Measurements from ENCODE around the gene TLL2.

Gene TLL2

DNA sequence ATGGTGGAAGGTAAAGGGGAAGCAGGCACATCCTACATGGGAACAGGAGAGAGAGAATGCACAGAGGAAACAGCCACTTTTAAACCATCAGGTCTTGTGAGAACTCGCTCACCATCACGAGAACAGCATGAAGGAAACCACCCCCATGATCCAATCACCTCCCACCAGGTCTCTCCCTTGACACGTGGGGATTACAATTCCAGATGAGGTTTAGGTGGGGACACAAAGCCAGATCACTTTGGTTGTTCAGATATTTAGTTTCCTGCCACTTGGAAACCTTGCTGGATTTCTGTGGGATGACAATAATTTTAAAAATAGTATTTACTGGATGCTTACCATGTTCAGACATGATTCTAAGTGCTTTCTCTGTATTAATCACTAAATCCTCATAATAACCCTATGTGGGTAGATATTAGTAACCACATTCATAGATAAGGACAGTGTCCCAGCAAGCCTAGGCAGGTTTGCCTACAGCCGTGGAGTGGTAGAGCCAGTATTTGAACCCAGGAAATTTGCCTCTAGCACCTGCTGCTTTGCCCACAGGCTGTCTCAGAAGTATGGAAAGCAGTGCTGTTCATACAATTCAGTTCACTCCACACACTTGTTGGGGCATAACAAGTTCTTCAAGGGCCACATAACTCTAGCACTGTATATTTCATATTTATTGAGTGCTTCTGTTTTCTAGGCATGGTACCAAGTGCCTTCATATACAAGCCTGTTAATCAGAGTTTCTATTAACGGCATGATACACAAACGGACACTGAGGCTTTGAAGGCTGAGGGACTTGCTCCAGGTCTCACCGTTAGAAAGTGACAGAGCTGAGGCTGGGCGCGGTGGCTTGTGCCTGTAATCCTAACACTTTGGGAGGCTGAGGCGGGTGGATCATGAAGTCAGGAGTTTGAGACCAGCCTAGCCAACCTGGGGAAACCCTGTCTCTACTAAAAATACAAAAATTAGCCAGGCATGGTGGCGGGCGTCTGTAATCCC is 8.3 kb downstream of the TLL2 start:
- DNase-seq = no peak

DNA sequence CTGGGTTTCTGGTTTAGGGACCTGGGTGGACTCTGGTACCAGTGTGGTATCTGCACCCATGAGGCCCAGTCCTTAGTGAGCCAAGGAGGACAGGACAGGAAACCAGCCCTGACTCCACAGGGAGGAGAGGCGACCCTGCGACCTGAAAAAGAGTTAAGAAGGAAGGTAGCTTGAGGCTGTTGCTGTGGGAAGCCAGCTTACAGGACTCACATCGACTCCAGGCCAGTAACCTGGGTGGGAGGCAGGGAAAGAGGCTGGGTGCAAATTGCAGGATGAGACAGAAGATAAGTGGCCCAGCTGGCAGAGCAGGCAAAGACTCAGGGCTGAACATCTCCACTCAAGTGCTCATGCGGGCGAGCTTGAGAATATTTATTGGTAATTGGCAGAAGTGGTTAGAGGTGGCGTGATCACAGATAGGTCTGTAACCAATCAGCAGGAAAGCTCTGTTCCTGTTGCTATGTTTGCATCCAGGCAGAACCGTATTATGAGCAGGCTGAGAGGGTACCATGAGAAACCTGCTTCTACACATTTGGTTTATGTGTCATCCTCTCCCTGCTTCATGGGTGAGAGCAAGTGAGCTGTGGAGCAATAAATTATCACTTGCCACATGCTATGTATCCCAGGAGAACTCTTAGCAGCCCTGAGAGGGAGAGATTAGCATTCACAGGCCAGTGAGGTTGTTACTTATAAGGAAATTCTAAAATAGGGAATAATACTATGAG is 11.0 kb downstream of the TLL2 start:
- no peak for DNase-seq

DNA sequence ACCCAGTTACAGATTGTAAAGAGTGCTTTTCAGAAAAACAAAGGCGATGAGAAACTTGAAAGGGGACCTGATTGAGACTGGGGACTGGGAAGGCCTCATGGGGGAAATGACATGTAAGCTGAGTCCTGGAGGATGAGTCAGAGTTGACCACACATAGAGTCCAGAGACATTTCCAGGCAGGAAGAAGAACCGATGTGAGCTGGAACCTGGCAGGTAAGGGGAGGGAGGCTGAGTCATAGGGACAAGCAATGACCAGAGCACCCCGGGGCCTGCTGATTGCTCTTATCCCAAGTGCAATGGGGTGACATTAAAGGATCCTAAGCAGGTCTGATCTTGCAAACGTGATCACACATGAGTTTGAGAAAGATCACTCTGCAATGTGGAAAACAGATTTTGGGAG is 11.7 kb downstream of the TLL2 start:
- DNase-seq = no peak

DNA sequence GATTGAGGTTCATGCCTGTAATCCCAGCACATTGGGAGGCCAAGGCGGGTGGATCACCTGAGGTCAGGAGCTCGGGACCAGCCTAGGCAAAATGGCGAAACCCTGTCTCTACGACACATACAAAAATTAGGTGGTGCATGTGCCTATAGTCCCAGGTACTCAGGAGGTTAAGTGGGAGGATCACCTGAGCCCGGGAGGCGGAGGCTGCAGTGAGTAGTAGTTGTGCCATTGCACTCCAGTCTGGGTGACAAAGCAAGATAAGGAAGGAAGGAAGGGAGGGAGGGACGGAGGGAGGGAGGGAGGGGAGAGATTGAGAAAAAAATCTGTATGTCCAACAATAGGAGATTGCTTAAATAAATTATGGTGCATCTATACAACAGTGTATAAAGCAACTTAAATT is 13.2 kb downstream of the TLL2 start:
- DNase-seq = no peak

DNA sequence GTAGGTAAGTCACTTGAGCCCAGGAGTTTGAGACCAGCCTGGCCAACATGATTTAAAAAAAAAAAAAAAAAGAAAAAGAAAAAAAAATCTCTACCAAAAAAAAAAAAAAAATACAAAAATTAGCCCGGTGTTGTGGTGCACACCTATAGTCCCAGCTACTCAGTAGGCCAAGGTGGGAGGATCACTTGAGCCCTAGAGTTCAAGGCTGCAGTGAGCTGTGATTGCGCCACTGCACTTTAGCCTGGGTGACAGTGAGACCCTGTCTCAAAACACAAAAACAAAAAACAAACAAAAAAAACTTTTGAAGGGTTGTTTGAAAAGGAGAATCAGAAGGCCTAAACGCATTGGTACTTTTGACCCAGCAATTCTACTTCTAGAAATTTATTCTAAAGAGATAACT is 13.7 kb downstream of the TLL2 start:
- no peak for DNase-seq

DNA sequence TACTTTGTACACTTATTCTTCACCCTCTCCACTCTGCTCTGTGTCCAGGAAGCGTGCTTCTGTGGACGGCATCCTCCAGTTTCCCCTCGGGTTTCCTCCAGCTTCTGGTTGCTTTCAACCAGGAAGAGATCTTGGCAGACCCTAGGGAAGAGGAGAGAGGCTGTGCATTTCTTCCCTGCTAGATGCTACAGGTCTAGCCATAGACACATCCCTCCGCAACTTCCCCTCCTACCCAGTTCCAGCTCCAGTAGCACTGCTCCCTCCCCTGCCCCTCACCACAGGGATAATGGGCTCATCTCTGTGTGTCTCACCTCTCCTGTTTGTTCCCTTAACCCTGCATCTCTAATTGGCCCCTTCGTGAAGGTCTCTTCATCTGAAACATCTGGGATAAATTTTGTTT is 16.3 kb downstream of the TLL2 start:
- no peak for DNase-seq

DNA sequence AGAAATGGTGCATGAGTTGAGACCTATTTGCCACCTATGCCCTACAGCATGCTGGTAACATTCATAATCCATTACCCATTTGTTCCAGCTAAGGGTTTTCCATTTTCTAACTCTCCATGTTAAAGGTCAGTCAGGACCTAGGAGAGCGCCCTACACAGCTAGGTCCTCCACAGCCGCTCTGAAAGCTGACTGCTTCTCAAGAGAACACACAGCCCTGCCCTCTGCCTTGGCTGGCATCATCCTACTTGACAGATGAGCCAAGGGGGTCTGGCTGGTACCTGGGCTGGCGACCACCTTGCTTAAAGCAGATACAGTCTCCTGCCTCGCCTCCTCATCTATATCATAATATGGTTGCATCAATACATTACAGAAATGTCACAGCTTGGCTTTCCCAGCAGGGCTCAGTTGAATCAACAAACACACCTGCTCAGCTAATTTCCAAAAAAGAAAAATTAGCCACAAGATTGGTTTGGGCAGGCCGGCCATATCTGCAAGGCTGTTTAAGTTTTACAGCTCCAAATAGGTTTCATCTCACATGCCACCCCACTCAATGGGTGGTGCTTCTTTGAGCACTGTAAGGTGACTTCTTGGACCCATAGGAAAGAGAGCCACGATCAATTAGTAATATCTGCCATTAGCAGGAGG is 17.3 kb downstream of the TLL2 start:
- DNase-seq = no peak

DNA sequence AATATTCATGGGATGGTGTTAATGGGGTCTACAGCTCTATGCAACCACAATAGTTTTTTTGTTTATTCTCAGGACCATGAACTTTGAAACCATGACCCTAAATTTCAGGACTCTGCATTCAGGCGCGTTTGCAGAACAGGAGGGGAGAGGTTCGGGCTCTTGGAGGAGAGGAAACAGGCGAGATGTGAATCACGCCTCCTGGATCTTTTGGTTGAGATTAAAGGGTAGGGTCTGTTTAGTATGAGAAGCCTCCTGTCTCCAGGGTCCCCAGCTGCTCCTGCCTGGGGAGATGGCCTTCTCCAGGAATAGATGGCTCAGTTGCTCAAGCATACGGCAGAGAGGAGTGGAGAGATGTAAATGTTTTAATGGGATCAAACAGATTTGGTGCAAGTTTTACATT is 18.2 kb downstream of the TLL2 start:
- DNase-seq = no peak

DNA sequence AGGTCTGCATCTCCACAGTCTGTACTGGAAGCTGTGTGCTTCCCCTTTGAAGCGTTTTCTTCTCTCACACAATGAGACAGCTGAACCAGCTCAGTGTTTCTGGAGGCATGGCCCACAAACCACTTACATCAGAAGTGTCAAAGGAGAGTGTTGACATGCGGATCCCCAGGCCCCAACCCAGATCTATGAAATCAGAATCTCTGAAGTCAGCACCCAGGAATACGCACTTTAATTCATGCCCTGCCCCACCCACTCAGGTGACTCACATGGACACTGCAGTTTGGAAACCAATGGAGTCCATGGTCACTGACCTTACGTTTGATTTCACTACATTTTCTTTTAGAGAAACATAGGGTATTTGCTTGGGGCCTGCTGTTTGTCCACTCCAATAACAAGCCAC is 19.0 kb downstream of the TLL2 start:
- no peak for DNase-seq

DNA sequence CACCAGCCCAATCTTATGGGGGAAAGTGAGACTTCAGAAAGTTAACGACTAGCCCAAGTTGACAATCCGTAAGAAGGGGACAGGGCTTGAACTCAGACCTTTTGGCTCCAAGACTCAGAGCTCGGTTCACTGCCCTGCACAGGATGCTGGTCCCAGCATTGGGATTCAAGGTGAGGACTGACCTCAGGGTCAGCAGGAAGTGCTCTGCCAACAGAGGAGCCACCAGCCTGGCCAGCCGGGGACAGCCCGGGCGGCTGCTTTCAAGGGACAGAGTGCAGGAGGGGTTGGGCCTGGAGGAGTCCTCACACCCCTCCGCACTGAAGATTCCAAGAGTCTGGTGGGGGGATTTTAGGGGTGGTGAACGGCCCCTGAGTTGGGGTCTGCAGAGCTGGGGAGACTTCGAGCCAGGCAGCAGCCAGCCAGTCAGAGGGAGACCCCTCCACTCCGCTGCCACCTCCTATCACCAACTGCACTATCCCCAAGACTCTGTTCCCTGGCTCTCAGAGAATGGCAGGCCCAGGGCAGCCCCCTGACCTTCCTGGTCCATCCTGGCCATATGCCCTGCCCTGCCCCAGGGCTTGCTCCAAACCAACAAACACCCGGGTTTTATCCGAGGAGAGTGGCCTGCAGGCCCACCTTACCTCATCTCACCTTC is 19.7 kb downstream of the TLL2 start:
- DNase-seq = no peak

DNA sequence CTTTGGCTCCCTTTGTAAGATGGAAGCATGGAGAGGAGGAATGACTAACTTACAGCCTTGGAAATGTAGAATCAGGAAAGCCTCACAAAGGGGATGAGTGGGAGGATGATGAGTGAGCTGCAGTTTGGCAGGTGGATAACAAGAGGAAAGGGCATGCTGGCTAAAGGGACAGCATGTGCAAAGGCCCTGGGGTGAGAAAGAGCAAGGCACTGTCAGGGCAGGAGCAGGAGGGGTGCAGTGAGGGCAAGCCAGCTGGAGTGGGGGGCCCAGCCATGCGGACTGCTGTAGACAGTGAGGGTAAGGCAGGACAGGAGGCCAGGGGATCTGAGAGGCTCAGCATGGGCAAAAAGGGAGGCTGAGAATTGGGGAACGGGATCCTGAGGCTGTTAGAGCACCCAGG is 20.5 kb downstream of the TLL2 start:
- DNase-seq = no peak

DNA sequence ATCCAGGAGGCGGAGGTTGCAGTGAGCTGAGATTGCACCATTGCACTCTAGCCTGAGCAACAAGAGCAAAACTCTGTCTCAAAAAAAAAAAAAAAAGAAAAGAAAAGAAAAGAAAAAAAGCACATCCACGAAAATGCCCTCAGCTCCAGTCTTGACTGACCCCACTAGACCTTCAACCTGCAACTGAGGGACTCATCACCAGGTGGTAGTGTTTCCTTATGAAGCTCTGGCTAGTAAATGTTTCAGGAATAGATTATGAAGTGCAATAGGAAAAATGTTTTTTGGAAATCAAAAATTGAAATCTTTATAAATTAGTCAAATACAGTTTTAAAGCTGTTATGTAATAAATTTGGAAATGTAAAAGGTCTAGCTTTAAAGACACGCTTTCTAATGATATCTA is 22.4 kb downstream of the TLL2 start:
- no peak for DNase-seq

DNA sequence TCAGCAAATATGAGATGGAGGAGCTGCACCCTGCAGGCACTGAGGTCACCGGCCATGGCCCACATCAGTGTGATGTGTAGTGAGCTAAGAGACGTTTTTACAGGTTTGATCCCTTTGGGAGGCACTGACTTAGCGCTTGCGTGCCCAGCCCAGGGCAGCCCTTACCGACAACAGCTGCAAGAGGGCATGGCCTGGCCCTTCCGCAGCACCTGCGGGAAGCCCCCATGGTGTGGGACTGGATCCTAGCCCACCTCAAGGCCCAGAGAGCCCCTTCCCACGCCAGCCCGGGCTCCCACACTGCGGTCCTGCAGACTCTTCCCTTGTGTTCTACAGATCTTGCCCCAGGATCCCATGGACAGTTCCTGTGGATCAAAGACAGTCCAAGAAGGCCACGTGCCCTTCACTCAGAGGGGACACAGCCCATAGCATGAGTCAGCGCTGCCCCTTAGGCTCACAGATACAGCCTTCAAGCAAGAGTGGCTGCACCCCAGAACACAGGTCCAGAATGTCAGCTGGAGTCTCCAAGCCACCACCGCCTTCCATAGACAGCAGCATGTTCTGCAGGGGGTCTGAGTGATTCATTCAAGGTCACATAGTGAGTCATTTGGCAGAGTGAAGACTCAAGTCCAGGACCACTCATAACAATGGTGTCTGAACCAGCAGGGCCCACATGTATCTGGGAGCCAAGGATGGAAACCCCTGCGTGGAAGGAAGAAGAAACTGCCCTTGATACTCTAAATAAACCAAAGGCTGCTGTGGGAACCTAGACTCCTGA is 25.4 kb downstream of the TLL2 start:
- no peak for DNase-seq

DNA sequence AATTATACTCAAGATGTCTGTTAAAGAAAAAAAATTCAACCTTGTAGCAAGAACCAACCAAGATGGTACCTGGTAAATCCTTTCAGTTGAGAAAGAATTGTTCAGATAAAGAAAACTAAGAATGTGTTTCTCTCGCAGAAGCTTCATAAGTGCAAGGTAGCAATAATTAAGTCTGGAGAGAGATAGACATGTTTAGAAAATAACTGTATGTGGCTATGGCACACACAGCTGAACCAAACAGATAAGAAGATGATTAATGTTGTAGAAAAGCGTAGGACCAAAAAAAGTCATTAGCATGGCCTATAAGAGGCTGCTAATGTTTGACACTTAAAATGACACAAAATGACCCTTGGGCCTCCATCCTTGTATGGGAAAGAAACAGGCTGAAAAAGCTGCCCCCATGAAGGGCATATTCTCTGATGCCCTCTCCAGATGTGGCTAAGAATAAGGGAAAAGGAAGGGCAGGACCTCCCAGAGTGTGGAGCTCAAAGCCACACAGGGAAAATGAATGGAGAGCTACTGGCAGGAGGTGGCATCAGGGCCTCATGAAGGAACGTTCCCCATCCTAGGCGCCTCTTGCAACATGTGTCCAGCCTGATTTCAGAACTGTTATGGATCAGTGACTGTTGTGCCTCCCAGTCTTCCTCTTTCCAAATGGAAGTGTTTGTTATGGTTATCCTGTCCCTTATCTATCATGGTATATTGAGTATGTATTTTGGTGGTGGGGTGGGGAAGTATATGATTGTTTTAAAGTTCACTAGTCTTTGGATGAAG is 30.7 kb downstream of the TLL2 start:
- no peak for DNase-seq

DNA sequence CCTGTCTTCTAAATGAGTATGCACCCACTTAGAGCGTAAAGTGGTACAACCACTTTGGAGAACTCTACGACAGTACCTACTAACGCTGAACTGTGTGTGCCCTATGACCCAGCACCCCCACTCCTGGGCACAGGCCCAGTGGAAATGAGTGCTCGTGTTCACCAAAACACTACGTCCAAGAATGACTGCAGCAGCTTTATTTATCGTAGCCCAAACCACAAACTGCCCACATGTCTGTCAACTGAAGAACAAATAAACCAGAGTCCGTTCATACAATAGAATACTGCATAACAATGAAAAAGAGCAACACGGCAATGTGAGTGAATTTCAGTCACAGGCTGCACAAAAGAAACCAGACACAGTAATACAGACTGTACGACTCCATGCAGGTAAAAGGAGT is 35.4 kb downstream of the TLL2 start:
- no peak for DNase-seq

DNA sequence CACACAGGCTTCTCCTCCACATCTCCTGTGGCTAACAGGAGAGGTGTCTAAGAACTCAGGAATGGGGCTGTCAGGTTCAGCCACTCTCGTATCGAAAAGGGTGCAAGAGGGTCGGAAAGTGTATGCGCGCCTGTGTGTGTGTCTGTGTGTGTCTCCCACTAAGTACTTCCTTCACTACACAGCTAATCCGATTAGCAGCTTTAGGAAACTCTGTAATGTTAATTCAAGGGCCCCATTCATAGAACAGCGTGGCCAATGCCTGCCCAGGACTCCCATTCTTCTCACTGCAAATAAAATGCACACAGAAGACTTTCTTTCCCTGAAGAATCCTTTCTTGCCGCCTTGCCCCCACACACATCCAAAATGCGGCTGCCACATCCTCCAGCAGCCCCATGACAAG is 39.9 kb downstream of the TLL2 start:
- DNase-seq = no peak

DNA sequence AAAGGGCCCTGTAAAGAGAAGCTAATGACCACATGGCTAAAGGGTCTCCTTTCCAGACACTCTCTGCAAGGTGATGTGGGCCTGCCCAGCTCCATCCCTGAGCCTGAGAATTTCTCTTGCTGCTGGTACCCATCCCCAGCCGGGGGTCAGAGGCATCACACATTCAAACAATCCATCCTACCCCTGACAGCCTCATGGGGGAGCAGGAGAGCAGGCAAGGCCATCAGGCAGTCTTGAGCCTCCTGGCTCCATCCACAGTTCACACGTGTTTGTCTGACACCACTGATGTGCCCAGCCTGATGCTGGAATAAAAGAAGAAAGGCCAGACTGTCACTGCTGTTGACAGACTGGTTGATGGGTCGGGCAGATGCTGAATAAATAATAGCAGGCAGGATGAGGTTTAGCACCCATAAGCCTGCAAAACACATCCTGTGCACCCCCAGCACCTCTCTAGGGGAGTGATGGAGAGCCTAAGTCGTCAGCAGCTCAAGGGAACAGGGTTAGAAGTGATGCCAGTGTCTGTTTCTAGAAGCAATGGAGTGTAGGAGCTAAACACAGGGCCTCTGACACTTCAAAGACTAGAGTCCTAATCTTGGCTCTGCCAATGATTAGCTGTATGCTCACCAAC is 43.5 kb downstream of the TLL2 start:
- DNase-seq = no peak

DNA sequence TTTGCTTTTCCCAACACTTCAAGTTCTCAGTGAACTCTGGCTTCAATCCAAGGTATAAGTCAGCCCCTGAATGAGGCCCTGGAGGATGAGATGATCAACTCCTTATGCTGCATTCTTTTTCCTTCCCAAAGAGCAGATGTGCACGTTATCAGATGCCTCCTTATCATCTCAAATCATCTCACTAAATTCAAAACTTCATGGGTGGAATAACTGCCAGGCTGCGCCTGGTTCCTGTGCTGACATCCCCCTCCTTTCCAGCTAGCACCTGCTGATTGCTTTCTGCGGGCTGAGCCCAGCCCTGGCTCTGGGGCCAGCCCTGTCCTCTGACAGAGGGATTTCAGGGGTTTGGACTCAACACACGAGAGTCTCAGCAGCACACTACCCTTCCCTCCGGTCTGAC is 44.9 kb downstream of the TLL2 start:
- no peak for DNase-seq

DNA sequence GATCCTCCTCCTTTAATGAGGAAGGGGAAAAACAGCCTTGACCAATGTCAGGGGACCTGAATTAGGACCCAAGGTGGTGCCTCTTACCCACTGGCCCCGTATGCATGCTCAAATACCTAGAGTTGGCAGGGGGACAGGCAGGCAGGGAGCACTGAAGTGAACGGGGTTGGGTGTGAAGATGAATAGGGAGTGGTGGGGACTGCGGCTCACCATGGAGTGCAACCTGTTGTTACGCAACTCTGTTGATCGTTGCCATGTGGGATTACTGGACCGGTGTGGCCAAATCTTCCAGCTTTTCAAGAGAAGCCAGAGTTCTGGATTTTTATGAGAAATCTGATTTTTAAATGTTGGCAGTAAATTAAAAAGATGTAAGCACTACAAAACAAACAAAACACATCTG is 48.1 kb downstream of the TLL2 start:
- no peak for DNase-seq

DNA sequence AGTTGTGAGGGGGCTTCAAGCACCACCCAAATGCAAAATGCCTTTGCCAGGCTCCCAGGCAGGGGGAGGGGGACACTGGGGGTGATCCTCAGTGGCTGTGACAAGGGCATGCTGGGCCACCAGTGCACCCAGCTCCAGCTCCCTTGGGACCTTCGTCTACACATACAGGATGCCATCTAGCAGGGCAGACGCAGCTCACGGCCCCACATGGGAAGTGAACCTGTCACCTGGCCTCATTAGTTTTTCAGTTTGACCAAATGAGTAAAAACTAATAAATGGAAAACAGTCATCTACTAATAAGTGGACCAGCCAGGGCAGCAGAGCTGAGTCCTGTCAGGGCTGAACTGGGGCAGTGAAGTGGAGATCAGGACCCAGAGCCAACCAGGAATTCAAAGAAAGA is 50.2 kb downstream of the TLL2 start:
- no peak for DNase-seq

DNA sequence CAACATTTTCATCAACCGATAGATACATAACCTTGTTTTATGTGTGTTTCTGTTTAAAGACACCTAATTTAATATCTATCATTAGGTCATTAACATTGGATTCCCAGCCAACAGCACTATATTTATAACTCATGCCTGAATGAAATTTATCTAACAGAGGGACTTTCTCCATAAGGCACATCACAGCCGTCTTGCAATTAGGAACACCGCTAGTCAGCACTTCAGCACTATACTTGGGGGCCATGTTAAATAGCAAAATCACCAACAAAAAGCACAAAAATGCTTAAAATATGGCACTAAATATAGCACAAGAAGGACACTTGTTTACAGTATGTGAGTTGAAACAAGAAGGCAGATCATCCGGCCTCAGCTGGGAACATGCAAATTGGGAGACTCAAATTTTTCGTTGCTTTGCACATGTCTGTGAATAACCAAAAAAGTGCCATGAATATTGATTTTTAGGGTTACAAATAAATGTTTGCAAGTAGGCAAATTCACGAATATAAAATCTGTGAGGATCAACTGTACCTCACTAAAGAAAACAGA is 51.0 kb downstream of the TLL2 start:
- no peak for DNase-seq

Data from activated CD4-positive, alpha-beta T cell treated with anti-CD3 and anti-CD28 coated beads for 1 hour (primary cell).